A172 (cell line): Measurements from ENCODE around the gene DNAH6. TPM values are rescaled to one million over a fixed set of nuclear protein-coding genes. Genes with fewer than 3 reads are reported as not detected.
A peak's percentile ranks its signal among the peaks of the same experiment; 100 is the strongest.
"Not testable (repeated sequence)": the region's sequence is repeated elsewhere in the genome, so short reads cannot be mapped to it uniquely, and the experiment has no call there.

Experiments used
- DNase-seq: peaks from one replicate; pipeline ENCODE4 v3.0.0-alpha.2; 2015; ENCODE audit warnings: low spot score
- total RNA-seq: library from RNA; depleted of rRNA; stranded (reverse); fragments of >200 nt; shearing (Covaris generic); gene quantifications from 2 replicates; pipeline ENCODE4 v1.2.3, GENCODE V29; 2014; rRNA removed

The DNAH6 gene
- total RNA-seq: 0.02 TPM in 2 replicates

- peak; percentile 96 for DNase-seq
Measured at GRCh38 chr2:84516234-84516986, at the start of gene DNAH6. DNAH6 (plus strand) TSS chr2:84516498; CDS start chr2:84517827, 1,329 bp downstream.

GRCh38 chr2:84467389-84467788, 48.9 kb upstream of the DNAH6 start:
- DNase-seq: no peak

- DNase-seq: not testable (repeated sequence)
Measured at GRCh38 chr2:84472423-84472822, 43.9 kb upstream of the DNAH6 start.

GRCh38 chr2:84472856-84473565, 43.3 kb upstream of the DNAH6 start:
- DNase-seq: no peak

- DNase-seq: no peak
Measured at GRCh38 chr2:84474176-84474575, 42.1 kb upstream of the DNAH6 start.

- DNase-seq: no peak
Measured at GRCh38 chr2:84477886-84478285, 38.4 kb upstream of the DNAH6 start.

- DNase-seq: no peak
Measured at GRCh38 chr2:84478867-84479266, 37.4 kb upstream of the DNAH6 start.

GRCh38 chr2:84481702-84482101, 34.6 kb upstream of the DNAH6 start:
- peak; percentile 75 for DNase-seq

GRCh38 chr2:84482603-84483002, 33.7 kb upstream of the DNAH6 start:
- DNase-seq: no peak

GRCh38 chr2:84483320-84483719, 33.0 kb upstream of the DNAH6 start:
- DNase-seq: no peak

- DNase-seq: no peak
Measured at GRCh38 chr2:84486441-84487115, 29.7 kb upstream of the DNAH6 start.

GRCh38 chr2:84487298-84487996, 28.9 kb upstream of the DNAH6 start:
- DNase-seq: no peak

- no peak for DNase-seq
Measured at GRCh38 chr2:84491256-84491655, 25.0 kb upstream of the DNAH6 start.

GRCh38 chr2:84491741-84492140, 24.6 kb upstream of the DNAH6 start:
- DNase-seq: no peak

GRCh38 chr2:84492571-84492970, 23.7 kb upstream of the DNAH6 start:
- no peak for DNase-seq

GRCh38 chr2:84493514-84493913, 22.8 kb upstream of the DNAH6 start:
- DNase-seq: peak; percentile 92

GRCh38 chr2:84494070-84494469, 22.2 kb upstream of the DNAH6 start:
- DNase-seq: peak; percentile 56

GRCh38 chr2:84495539-84496146, 20.7 kb upstream of the DNAH6 start:
- peak; percentile 71 for DNase-seq

GRCh38 chr2:84496386-84496785, 19.9 kb upstream of the DNAH6 start:
- DNase-seq: no peak

- no peak for DNase-seq
Measured at GRCh38 chr2:84497285-84497684, 19.0 kb upstream of the DNAH6 start.

GRCh38 chr2:84498150-84498799, 18.0 kb upstream of the DNAH6 start:
- DNase-seq: no peak
